ACC112 (cell line): ENCODE results near the gene TDRD1.
A peak's percentile ranks its signal among the peaks of the same experiment; 100 is the strongest.

ENCODE experiments used
- H2AFZ ChIP-seq: fragments of 200-600 bp; sonication (generic); one replicate; pipeline ENCODE4 v1.6.0; 2017; ENCODE audit warnings: antibody characterized with exemption, low read length; ENCODE audit not compliant: unreplicated experiment
- H3K27ac ChIP-seq: fragments of 200-600 bp; sonication (generic); 2 replicates; pipeline ENCODE4 v1.5.1; 2014; ENCODE audit warnings: low read depth, mild to moderate bottlenecking, antibody characterized with exemption, low read length, moderate library complexity
- H3K27me3 ChIP-seq: fragments of 200-600 bp; sonication (generic); 2 replicates; pipeline ENCODE4 v1.6.1; 2014; ENCODE audit warnings: mild to moderate bottlenecking, antibody characterized with exemption, low read length, moderate library complexity, mixed read lengths; ENCODE audit not compliant: insufficient read depth
- H3K36me3 ChIP-seq: fragments of 200-600 bp; sonication (generic); 2 replicates; pipeline ENCODE4 v1.6.1; 2016; ENCODE audit warnings: mild to moderate bottlenecking, antibody characterized with exemption, low read length, moderate library complexity, mixed read lengths; ENCODE audit not compliant: insufficient read depth
- H3K4me1 ChIP-seq: fragments of 200-600 bp; sonication (generic); one replicate; pipeline ENCODE4 v1.6.1; 2016; ENCODE audit warnings: low read length, mixed read lengths; ENCODE audit not compliant: insufficient read depth, unreplicated experiment, control insufficient read depth
- H3K4me3 ChIP-seq: fragments of 200-600 bp; sonication (generic); 2 replicates; pipeline ENCODE4 v1.5.1; 2014; ENCODE audit warnings: mild to moderate bottlenecking, low read depth, low read length
- H3K79me2 ChIP-seq: fragments of 200-600 bp; sonication (generic); one replicate; pipeline ENCODE4 v1.6.0; 2016; ENCODE audit warnings: low read length; ENCODE audit not compliant: control insufficient read depth, unreplicated experiment, insufficient read depth

The TDRD1 gene

DNA sequence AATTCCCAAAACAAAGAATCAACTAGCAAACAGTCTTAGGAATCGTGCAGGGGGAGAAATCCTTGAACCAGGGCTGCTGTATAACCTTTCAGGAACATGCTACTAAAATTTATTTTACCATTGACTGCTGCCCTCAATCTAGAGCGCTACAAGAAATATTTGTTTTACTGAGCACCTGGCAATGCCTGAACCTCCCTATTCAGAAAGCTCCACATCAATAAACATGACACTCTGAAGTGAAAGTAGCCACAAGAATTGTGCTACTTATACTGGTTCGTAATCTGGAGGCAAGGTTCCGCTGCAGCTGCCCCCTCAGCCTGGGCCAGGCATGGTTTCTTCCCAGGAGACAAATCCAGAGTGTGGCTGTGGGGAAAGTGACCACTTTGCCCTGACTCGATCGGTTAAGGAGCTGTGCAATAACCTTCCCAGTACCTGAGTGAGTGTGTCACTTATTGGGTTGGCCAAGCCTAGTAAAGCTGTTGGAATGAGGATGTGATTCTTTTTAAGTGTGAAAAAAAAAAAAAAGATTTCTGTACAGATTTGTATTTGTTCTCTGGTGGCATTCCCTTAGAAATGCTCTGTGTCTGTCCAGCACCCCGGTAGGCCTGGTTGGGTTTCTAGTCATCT lies 67.6 kb downstream of the TDRD1 start:
- no peak overlapping the region for H3K27ac ChIP-seq
- H3K4me1 ChIP-seq: no peaks in the 10 kb centered on the region
- H3K79me2 ChIP-seq: no peaks in the 10 kb centered on the region
- H3K4me3 ChIP-seq: no peak overlapping the region
- H3K27me3 ChIP-seq: peaks cover 31% of the 10 kb centered on the region
- no peaks in the 10 kb centered on the region for H3K36me3 ChIP-seq
- H2AFZ ChIP-seq: no peak overlapping the region

DNA sequence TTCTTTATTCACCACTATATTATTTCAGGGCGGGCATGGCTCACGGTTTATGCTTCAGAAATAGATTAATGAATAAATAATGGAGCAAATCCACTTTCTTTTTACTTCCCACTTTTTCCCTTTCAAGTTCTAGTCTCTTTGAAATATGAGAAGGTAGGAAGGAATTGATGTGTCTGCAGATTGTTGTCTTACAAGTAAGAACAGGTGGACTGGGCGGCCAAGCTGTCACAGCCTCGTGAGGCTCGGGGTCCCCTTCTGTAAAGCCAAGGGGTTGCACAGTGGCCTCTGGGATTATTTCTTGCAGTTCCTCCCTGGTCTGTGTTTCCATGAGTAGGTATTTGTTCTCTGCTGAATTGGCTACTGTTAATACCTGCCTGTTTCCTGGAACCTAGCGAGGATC lies 71.1 kb downstream of the TDRD1 start:
- Histone ChIP-seq H3K27ac (no peak overlapping the region), H3K79me2 (no peaks in the 10 kb centered on the region), H2AFZ (no peak overlapping the region), H3K36me3 (no peaks in the 10 kb centered on the region), H3K27me3 (no peaks in the 10 kb centered on the region), H3K4me1 (no peaks in the 10 kb centered on the region), H3K4me3 (no peak overlapping the region)

DNA sequence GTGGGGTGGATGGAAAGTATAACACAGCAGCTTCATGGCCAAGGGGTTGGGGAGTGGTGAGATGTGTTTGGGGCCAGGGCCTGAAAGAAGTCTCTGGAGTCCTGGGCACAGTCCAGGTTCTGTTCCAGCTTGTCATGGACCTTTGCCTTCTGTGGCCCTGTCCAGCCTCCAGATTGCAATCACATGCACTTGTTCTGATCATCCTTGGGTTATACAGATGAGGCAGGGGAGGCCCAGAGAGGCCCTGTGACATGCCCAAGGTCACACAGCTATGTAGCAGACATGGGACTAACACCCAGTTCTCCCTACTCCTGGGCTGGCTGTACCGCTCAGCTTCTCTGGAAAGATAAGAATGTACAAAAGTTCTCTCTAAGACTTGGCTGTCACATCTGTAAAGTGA lies 71.6 kb downstream of the TDRD1 start:
- Histone ChIP-seq H3K27me3 (no peaks in the 10 kb centered on the region), H3K27ac (no peak overlapping the region), H3K4me3 (no peak overlapping the region), H3K36me3 (no peaks in the 10 kb centered on the region), H2AFZ (no peak overlapping the region), H3K4me1 (no peaks in the 10 kb centered on the region), H3K79me2 (no peaks in the 10 kb centered on the region)

DNA sequence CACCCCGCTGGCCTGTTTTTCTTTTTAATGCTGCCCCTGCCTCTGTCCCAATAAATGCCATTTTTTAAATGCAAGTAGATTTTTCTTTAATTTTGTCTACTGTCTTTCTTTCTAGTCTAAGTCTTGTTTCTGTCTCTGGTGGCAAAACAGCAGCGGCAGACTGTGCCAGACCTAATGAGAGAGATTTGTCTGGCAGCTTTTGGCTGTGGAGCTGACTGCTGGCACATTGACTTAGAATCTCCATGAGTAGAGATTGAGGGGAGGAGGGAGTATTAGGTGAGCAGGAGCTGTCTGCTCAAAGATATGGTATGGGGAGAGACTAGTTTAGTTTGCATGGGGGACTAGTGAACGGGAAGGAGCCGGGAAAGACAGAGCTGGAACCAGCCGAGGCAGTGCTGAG lies 72.9 kb downstream of the TDRD1 start:
- no peaks in the 10 kb centered on the region for H3K79me2 ChIP-seq
- H3K36me3 ChIP-seq: no peaks in the 10 kb centered on the region
- H3K4me3 ChIP-seq: no peak overlapping the region
- no peak overlapping the region for H2AFZ ChIP-seq
- no peaks in the 10 kb centered on the region for H3K4me1 ChIP-seq
- no peaks in the 10 kb centered on the region for H3K27me3 ChIP-seq
- no peak overlapping the region for H3K27ac ChIP-seq

DNA sequence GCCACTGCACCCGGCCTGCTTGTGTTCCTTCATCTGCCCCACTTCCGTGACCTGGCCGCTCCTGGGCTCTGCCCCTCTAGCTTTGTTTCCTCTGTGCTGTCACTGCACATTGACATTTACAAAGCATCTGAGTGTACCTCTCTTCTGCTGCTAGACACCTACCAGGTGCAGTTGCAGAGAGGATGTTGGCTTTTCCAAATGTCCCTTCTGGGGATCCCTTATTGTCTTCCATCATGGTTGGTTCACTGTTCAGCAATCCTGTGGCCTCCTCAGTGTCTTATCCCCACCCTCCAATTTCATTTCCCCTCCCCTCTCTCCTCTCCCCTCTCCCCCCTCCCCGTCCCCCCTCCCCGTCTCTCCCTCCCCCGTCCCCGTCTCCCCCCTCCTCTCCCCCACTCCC lies 73.7 kb downstream of the TDRD1 start:
- H3K27me3 ChIP-seq: no peaks in the 10 kb centered on the region
- no peak overlapping the region for H3K4me3 ChIP-seq
- no peaks in the 10 kb centered on the region for H3K4me1 ChIP-seq
- H2AFZ ChIP-seq: no peak overlapping the region
- H3K36me3 ChIP-seq: no peaks in the 10 kb centered on the region
- H3K79me2 ChIP-seq: no peaks in the 10 kb centered on the region
- no peak overlapping the region for H3K27ac ChIP-seq

DNA sequence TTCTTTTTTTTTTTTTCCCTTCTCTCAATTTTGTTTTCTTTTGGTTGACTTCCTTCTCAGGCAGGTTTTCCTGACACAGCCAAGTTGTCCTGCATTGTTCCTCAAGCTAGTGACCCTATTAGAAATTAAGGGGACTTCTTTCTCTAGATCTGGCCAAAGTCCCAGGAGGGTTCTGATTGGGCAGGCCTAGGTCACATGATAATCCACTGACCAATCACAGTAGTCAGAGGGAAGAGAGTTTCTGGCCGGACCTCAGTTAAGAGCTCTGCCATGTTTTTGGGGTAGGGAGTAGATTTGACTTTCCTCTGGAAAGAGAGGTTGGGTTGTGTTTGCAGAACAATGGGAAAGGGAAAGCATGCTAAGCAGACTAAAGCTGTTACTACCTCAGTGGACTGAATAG lies 76.1 kb downstream of the TDRD1 start:
- H3K4me3 ChIP-seq: no peak overlapping the region
- no peaks in the 10 kb centered on the region for H3K36me3 ChIP-seq
- H3K27ac ChIP-seq: no peak overlapping the region
- no peaks in the 10 kb centered on the region for H3K27me3 ChIP-seq
- H2AFZ ChIP-seq: no peak overlapping the region
- no peaks in the 10 kb centered on the region for H3K79me2 ChIP-seq
- peaks cover 8% of the 10 kb centered on the region for H3K4me1 ChIP-seq

DNA sequence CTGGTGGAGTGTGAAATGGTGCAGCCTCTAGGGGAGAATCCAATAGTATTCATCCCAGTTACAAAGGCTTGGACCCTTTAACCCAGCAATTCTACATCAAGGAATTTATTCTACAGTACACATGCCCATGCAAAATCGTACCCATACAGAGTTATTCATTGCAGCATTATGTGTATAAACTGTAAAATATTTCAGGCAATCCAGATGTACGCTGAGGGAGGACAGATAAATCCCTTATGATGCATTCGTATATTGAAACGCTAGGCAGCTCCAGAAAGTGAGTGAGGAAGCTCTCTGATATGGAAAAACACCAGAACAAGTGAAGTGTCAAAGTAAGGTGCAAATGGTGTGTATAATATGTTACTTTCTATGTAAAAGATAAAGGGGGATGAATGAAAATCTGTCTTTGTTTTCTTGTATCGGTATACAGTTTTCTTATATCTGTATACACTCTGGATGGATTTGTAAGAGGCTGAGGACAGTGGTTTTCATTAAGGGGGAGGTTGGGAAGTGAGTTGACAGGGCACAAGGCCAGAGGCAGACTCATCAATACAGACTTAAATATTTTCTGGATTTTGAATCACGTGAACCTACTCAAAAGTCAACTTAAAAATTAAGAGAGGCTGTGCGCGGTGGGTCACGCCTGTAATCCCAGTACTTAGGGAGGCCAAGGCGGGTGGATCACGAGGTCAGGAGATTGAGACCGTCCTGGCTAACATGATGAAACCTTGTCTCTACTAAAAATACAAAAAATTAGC lies 77.0 kb downstream of the TDRD1 start:
- Histone ChIP-seq H3K79me2 (no peaks in the 10 kb centered on the region), H3K36me3 (no peaks in the 10 kb centered on the region), H3K4me1 (peaks cover 18% of the 10 kb centered on the region), H3K27ac (no peak overlapping the region), H3K27me3 (no peaks in the 10 kb centered on the region), H3K4me3 (no peak overlapping the region), H2AFZ (no peak overlapping the region)

DNA sequence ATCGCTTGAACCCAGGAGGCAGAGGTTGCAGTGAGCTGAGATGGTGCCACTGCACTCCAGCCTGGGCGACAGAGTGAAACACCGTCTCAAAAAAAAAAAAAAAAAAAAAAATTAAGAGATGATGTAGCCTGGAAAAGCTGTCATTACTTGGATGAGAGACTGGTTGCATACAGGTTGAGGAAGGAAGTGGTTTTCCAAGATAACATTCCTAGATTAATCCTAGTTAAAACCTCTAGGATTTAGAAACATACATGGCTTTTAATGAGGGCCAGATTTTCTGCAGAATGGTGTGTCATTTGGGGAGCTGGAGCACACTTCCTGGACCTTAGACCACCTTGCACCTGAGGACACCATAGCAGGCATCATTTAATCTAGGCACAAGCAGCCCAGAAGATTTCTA lies 77.7 kb downstream of the TDRD1 start:
- Histone ChIP-seq H3K4me3 (no peak overlapping the region), H2AFZ (no peak overlapping the region), H3K4me1 (peaks cover 19% of the 10 kb centered on the region), H3K79me2 (no peaks in the 10 kb centered on the region), H3K36me3 (no peaks in the 10 kb centered on the region), H3K27me3 (no peaks in the 10 kb centered on the region), H3K27ac (no peak overlapping the region)

DNA sequence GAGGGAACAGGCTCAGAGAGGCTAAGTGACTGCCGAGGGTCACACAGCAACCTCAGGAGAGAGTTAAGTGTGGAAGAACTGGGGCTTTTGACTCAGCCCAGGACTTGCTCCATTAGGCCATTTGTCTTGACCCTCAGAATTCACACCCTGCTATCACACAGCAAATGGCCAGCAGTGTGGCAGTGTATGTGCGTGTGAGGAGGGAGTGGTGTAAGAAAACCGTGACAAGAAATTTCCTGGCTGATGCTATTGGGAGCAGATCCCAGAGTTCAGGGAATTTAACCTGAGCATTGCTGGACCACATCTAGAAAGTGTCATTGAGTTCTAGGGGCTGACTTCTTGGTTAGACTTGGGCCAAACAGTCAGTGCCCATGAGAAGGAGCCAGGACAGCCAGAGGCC lies 78.3 kb downstream of the TDRD1 start:
- Histone ChIP-seq H3K27me3 (no peaks in the 10 kb centered on the region), H3K4me1 (peaks cover 19% of the 10 kb centered on the region), H3K79me2 (no peaks in the 10 kb centered on the region), H3K4me3 (no peak overlapping the region), H2AFZ (no peak overlapping the region), H3K36me3 (no peaks in the 10 kb centered on the region), H3K27ac (no peak overlapping the region)

DNA sequence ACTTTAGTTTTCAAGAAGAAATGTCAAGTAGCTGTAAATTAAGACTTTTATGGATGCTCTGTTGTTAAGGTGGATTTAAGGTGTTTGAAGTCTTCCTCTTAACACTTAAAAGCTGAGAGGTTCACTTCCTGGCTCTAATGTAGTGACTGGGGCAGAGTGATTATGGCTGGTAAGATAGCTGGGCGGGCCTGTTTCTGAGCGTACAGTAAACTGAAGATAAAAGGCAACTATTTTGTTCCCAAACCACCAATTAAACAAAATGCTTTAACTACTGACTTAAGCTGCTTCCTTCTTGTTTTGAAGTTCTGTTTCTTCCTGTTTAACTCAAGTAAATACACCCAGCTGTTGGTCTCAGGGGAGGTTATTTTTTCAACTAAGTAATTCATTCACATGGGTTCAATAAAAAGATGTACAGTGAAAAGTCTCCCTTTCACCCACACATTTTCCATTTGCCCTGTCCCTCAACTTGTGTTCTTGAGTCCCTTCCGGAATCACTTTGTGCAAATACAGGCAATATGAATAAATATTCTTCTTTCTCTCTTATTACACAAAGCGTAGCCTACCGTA lies 79.2 kb downstream of the TDRD1 start:
- H3K27ac ChIP-seq: no peak overlapping the region
- no peak overlapping the region for H3K4me3 ChIP-seq
- H3K27me3 ChIP-seq: no peaks in the 10 kb centered on the region
- H2AFZ ChIP-seq: no peak overlapping the region
- peaks cover 19% of the 10 kb centered on the region for H3K4me1 ChIP-seq
- H3K79me2 ChIP-seq: no peaks in the 10 kb centered on the region
- H3K36me3 ChIP-seq: no peaks in the 10 kb centered on the region

DNA sequence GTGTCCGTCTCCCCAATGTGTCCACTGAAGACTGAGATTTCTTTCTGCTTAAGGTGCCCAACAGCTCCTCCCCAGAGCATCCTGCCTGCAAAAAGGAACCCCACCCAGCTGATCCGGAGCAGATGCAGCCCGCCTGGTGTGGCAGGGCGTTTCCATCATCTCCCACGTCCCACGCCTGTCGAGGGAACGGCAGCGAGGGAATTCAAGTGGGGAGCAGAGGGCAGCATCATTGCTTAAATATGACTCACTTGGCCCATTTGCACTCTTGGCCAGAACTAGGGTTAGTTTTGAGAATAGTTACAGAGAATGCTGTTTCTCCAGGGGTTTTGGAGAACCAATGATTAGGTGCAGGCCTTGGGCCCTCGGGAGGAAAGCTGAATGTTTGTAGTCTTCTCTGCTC lies 80.7 kb downstream of the TDRD1 start:
- Histone ChIP-seq H3K4me3 (peak overlapping the region; percentile 29; the same call in 1 of the 2 replicates), H3K27ac (peak overlapping the region; percentile 24; the same call in 1 of the 2 replicates), H2AFZ (peak overlapping the region; percentile 65)

More for the DNA sequence above, 80.7 kb downstream of the TDRD1 start:
- Histone ChIP-seq H3K79me2 (no peaks in the 10 kb centered on the region), H3K27me3 (no peaks in the 10 kb centered on the region), H3K36me3 (no peaks in the 10 kb centered on the region), H3K4me1 (peaks cover 19% of the 10 kb centered on the region)
